Measurements from ENCODE around the gene CHRM1.

Gene CHRM1

GRCh38 chr11:62958547-62959421 is 37.6 kb upstream of the CHRM1 start:
- Histone ChIP-seq H3K4me1 (ENCODE audit: control insufficient read depth, insufficient read depth, low read length) (no peaks in the 10 kb centered on the region), H3K27ac (ENCODE audit: extremely low read depth, low read depth, low read length) (no peak overlapping the region), H3K4me3 (ENCODE audit: low read depth, low read length) (no peak overlapping the region), H3K9me3 (ENCODE audit: control insufficient read depth, insufficient read depth, low read depth, low read length) (no peaks in the 10 kb centered on the region), H3K36me3 (ENCODE audit: control insufficient read depth in 2 of 2, insufficient read depth in 1 of 2, low read length in 2 of 2) (no peaks in the 10 kb centered on the region)
- POLR2A ChIA-PET, result interaction anchor here (0.5 kb wide), 1 partner anchor 13 kb away, joined by 3 read pairs; no protein-coding TSS in a partner anchor
- CTCF ChIA-PET, result interaction anchor here (1.1 to 1.5 kb wide), 4 partner anchors 16 to 60 kb away, joined by 3 to 7 read pairs (median 6); no protein-coding TSS in a partner anchor
- TF ChIP-seq HOXA7 (CRISPR knock-in tag; IDR thresholded peaks at IDR 0.05; ENCODE audit: borderline replicate concordance) (no peak), WT1 (tag by site-specific recombination; IDR thresholded peaks at IDR 0.05) (no peak), ZBTB26 (tag by site-specific recombination; optimal IDR thresholded peaks at IDR 0.05) (no peak), KLF9 (tag by site-specific recombination; IDR thresholded peaks at IDR 0.05; ENCODE audit: low read depth) (0 out of 2 replicates have a peak, but pooled peaks have one; percentile 14), PRDM10 (tag by site-specific recombination; IDR thresholded peaks at IDR 0.05) (0 out of 2 replicates have a peak, but pooled peaks have one; percentile 32), ZNF398 (tag by site-specific recombination; IDR thresholded peaks at IDR 0.05) (peak; percentile 67), HOXC10 (CRISPR knock-in tag; IDR thresholded peaks at IDR 0.05) (0 out of 2 replicates have a peak, but pooled peaks have one; percentile 31), ZNF221 (tag by site-specific recombination; IDR thresholded peaks at IDR 0.05; ENCODE audit: borderline replicate concordance) (no peak), ZNF558 (tag by site-specific recombination; IDR thresholded peaks at IDR 0.05) (no peak), SP2 (tag by site-specific recombination; IDR thresholded peaks at IDR 0.05) (0 out of 2 replicates have a peak, but pooled peaks have one; percentile 10), KLF16 (tag by site-specific recombination; IDR thresholded peaks at IDR 0.05) (0 out of 2 replicates have a peak, but pooled peaks have one; percentile 17), ZNF664 (tag by site-specific recombination; IDR thresholded peaks at IDR 0.05) (no peak), ZNF677 (tag by site-specific recombination; IDR thresholded peaks at IDR 0.05) (no peak), ZNF2 (tag by site-specific recombination; IDR thresholded peaks at IDR 0.05) (no peak), ZNF155 (tag by site-specific recombination; IDR thresholded peaks at IDR 0.05) (no peak), ZNF624 (tag by site-specific recombination; IDR thresholded peaks at IDR 0.05) (no peak), ZNF175 (tag by site-specific recombination; IDR thresholded peaks at IDR 0.05) (no peak), YY2 (tag by site-specific recombination; IDR thresholded peaks at IDR 0.05) (no peak), ZNF785 (tag by site-specific recombination; IDR thresholded peaks at IDR 0.05) (no peak), ZNF292 (tag by site-specific recombination; IDR thresholded peaks at IDR 0.05; ENCODE audit: borderline replicate concordance, low read depth) (no peak), ZIC2 (tag by site-specific recombination; IDR thresholded peaks at IDR 0.05) (no peak), SP3 (tag by site-specific recombination; IDR thresholded peaks at IDR 0.05) (peak; percentile 21; the same call in 1 of the 2 replicates), ZNF223 (tag by site-specific recombination; IDR thresholded peaks at IDR 0.05) (no peak), ZNF501 (tag by site-specific recombination; IDR thresholded peaks at IDR 0.05) (no peak), ZNF518A (tag by site-specific recombination; conservative IDR thresholded peaks at IDR 0.05; ENCODE audit: low read depth) (no peak), SALL2 (tag by site-specific recombination; IDR thresholded peaks at IDR 0.05; ENCODE audit: borderline replicate concordance) (no peak)
